PC-9 (cell line): Measurements from ENCODE around the gene BTBD16. TPM values are rescaled to one million over a fixed set of nuclear protein-coding genes. Genes with fewer than 3 reads are reported as not detected.

Source experiments
- BruUV-seq: library from RNA; stranded (reverse); fragments of 400-500 nt; replicated peaks from 2 replicates; lab custom pipeline; 2021; lab: Mats Ljungman, UMichigan
- CTCF ChIA-PET: fragments of 300-600 bp; sonication (Branson Sonifier 250); formaldehyde crosslinking; loops from one replicate; lab custom pipeline; 2022; ENCODE audit warnings: antibody characterized with exemption; lab: Charles Lee
- POLR2A ChIA-PET: fragments of 300-600 bp; sonication (Branson Sonifier 250); formaldehyde crosslinking; loops from one replicate; lab custom pipeline; 2022; ENCODE audit warnings: antibody characterized with exemption; ENCODE audit not compliant: unreplicated experiment; lab: Charles Lee
- DNase-seq, 2 experiments: peaks; one replicate each; pipeline versions ENCODE4 v3.0.0 to v3.0.0-alpha.2; 2015 to 2022; ENCODE audit warnings: mixed read lengths in 1 of 2
- H2AFZ ChIP-seq: fragments of 200-600 bp; sonication (generic); 2 replicates; pipeline ENCODE4 v1.8.1; 2017; ENCODE audit warnings: antibody characterized with exemption
- H3F3A ChIP-seq: fragments of 200-600 bp; sonication (generic); 2 replicates; pipeline ENCODE4 v1.8.1; 2017; ENCODE audit warnings: antibody characterized with exemption, mild to moderate bottlenecking, low read depth; ENCODE audit not compliant: insufficient read depth
- H3K27ac ChIP-seq: fragments of 200-600 bp; sonication (generic); 2 replicates; pipeline ENCODE4 v1.6.1; 2016; ENCODE audit warnings: mixed run types
- H3K27me3 ChIP-seq: fragments of 200-600 bp; sonication (generic); 2 replicates; pipeline ENCODE4 v1.6.1; 2016; ENCODE audit warnings: low read depth, mixed run types; ENCODE audit not compliant: insufficient read depth
- H3K36me3 ChIP-seq: fragments of 200-600 bp; sonication (generic); 2 replicates; pipeline ENCODE4 v1.6.1; 2016; ENCODE audit warnings: low read depth, mixed run types
- H3K4me1 ChIP-seq: fragments of 200-600 bp; sonication (generic); replicated peaks from 2 replicates; pipeline ENCODE4 v1.6.1; 2016; ENCODE audit warnings: mixed run types; ENCODE audit not compliant: insufficient read depth
- H3K4me2 ChIP-seq: fragments of 200-600 bp; sonication (generic); 2 replicates; pipeline ENCODE4 v1.6.1; 2017; ENCODE audit warnings: mixed run types
- H3K4me3 ChIP-seq: fragments of 200-600 bp; sonication (generic); 2 replicates; pipeline ENCODE4 v1.6.1; 2016; ENCODE audit warnings: mixed run types
- H3K79me2 ChIP-seq: fragments of 200-600 bp; sonication (generic); 2 replicates; pipeline ENCODE4 v1.6.1; 2017; ENCODE audit warnings: low read depth, mixed run types
- H3K9me2 ChIP-seq: fragments of 200-600 bp; sonication (generic); 2 replicates; pipeline ENCODE4 v1.8.1; 2017; ENCODE audit warnings: mild to moderate bottlenecking; ENCODE audit not compliant: insufficient read depth
- H3K9me3 ChIP-seq: fragments of 200-600 bp; sonication (generic); 2 replicates; pipeline ENCODE4 v1.8.1; 2016; ENCODE audit warnings: low read depth; ENCODE audit not compliant: insufficient read depth
- H4K20me1 ChIP-seq: fragments of 200-600 bp; sonication (generic); 2 replicates; pipeline ENCODE4 v1.8.1; 2017; ENCODE audit not compliant: insufficient read depth
- CTCF ChIP-seq: fragments of 200-600 bp; sonication (generic); conservative IDR thresholded peaks from 2 replicates; pipeline ENCODE4 v1.6.1; 2017; ENCODE audit warnings: mixed run types, antibody characterized with exemption, mild to moderate bottlenecking, moderate library complexity
- EZH2 ChIP-seq: fragments of 200-600 bp; sonication (generic); IDR thresholded peaks from 2 replicates; pipeline ENCODE4 v1.8.0; 2017; ENCODE audit warnings: antibody characterized with exemption, low read depth
- intact Hi-C: fragments of 100-400 bp; cut with micrococcal nuclease; formaldehyde crosslinking; loops from one replicate; pipeline ENCODE4 v1.10.0; 2022; ENCODE audit not compliant: unreplicated experiment
- total RNA-seq: library from RNA; stranded (reverse); gene quantifications from 2 replicates; pipeline ENCODE4 v1.2.3, GENCODE V29; 2021

BTBD16 gene
- total RNA-seq, 1 experiment from 2014 or later: 0.37 TPM

- 0 out of 2 replicates have a peak overlapping the region, but pooled peaks have one; percentile 9 for H2AFZ ChIP-seq
- BruUV-seq: TSS peak; percentile 93
Observed at GRCh38 chr10:122293156-122293960, 22.3 kb downstream of the BTBD16 start.

GRCh38 chr10:122293961-122294380 is 22.9 kb downstream of the BTBD16 start:
- CTCF ChIA-PET: interaction anchor here (0.6 to 1.6 kb wide), 4 partner anchors 30 to 1798 kb away, joined by 3 to 7 read pairs (median 4); no protein-coding TSS in a partner anchor
- no peak for TF ChIP-seq CTCF
- no peak for TF ChIP-seq EZH2
- intact Hi-C loops: loop anchor here (10.0 kb wide), 1 partner anchor 81 kb away; the partner anchor contains the start of gene PLEKHA1

More at GRCh38 chr10:122293156-122293960, 22.3 kb downstream of the BTBD16 start:
- Histone ChIP-seq H3K9me3 (no peaks in the 10 kb centered on the region), H3K4me1 (peaks cover 55% of the 10 kb centered on the region), H3K4me3 (no peak overlapping the region), H3K27ac (peak overlapping the region; percentile 90), H3K79me2 (no peaks in the 10 kb centered on the region), H3K27me3 (no peaks in the 10 kb centered on the region), H3K4me2 (peak overlapping the region; percentile 45), H3K36me3 (no peaks in the 10 kb centered on the region), H3K9me2 (no peaks in the 10 kb centered on the region), H3F3A (peaks cover 26% of the 10 kb centered on the region), H4K20me1 (no peaks in the 10 kb centered on the region)
- CTCF ChIA-PET: interaction anchor here (0.6 to 1.6 kb wide), 6 partner anchors 14 to 1799 kb away, joined by 3 to 11 read pairs (median 4); partner anchors contain the start of gene PLEKHA1
- POLR2A ChIA-PET: interaction anchor here (0.5 to 1.0 kb wide), 6 partner anchors 15 to 358 kb away, joined by 3 to 7 read pairs (median 4); partner anchors contain the start of gene NSMCE4A
- DNase-seq: peak in 1 of 2 experiments; percentile 82
- TF ChIP-seq CTCF (no peak), EZH2 (no peak)
- intact Hi-C loops: loop anchor here (10.0 kb wide), 1 partner anchor 81 kb away; the partner anchor contains the start of gene PLEKHA1

More at GRCh38 chr10:122293961-122294380, 22.9 kb downstream of the BTBD16 start:
- peaks cover 51% of the 10 kb centered on the region for H3K4me1 ChIP-seq
- DNase-seq: peak; percentile 89 to 94
- BruUV-seq: no TSS peak
- POLR2A ChIA-PET: interaction anchor here (0.5 to 1.0 kb wide), 5 partner anchors 14 to 319 kb away, joined by 3 to 4 read pairs (median 3); partner anchors contain the start of gene NSMCE4A
- H4K20me1 ChIP-seq: no peaks in the 10 kb centered on the region
- no peaks in the 10 kb centered on the region for H3K9me2 ChIP-seq
- H3K27me3 ChIP-seq: no peaks in the 10 kb centered on the region
- no peaks in the 10 kb centered on the region for H3K36me3 ChIP-seq
- no peaks in the 10 kb centered on the region for H3K79me2 ChIP-seq
- no peak overlapping the region for H3K4me3 ChIP-seq
- 0 out of 2 replicates have a peak overlapping the region, but pooled peaks have one; percentile 9 for H2AFZ ChIP-seq
- peak overlapping the region; percentile 90 for H3K27ac ChIP-seq
- H3F3A ChIP-seq: peaks cover 26% of the 10 kb centered on the region
- no peaks in the 10 kb centered on the region for H3K9me3 ChIP-seq
- peak overlapping the region; percentile 45 for H3K4me2 ChIP-seq
